22Rv1 (cell line): ENCODE data around the gene ABHD15.

Experiments used
- H3K27ac ChIP-seq: fragments of 450-650 bp; 2 replicates; pipeline ENCODE4 v1.5.1; 2017
- CTCF ChIP-seq: fragments of 450-650 bp; IDR thresholded peaks from 2 replicates; pipeline ENCODE4 v1.5.1; 2017; ENCODE audit warnings: mild to moderate bottlenecking
- ZFX ChIP-seq: fragments of 450-650 bp; IDR thresholded peaks from 2 replicates; pipeline ENCODE4 v1.6.1; 2017; ENCODE audit warnings: antibody characterized with exemption, borderline replicate concordance

Gene ABHD15

GRCh38 chr17:29577385-29578211 lies 10.8 kb upstream of the ABHD15 start:
- no peak overlapping the region for H3K27ac ChIP-seq
- TF ChIP-seq ZFX (no peak), CTCF (no peak)

- no peak for TF ChIP-seq ZFX
- TF ChIP-seq CTCF, result no peak
- no peak overlapping the region for H3K27ac ChIP-seq
Measured at GRCh38 chr17:29577001-29577370, 10.1 kb upstream of the ABHD15 start.

GRCh38 chr17:29576214-29577000 lies 9.6 kb upstream of the ABHD15 start:
- TF ChIP-seq ZFX (no peak), CTCF (no peak)
- no peak overlapping the region for H3K27ac ChIP-seq

- H3K27ac ChIP-seq, result peak overlapping the region; percentile 60
- TF ChIP-seq ZFX (no peak), CTCF (no peak)
Measured at GRCh38 chr17:29575511-29576213, 8.8 kb upstream of the ABHD15 start.

- TF ChIP-seq CTCF, result no peak
- TF ChIP-seq ZFX, result no peak
- peak overlapping the region; percentile 60 for H3K27ac ChIP-seq
Measured at GRCh38 chr17:29574732-29575510, 8.1 kb upstream of the ABHD15 start.

- TF ChIP-seq CTCF (no peak), ZFX (no peak)
- H3K27ac ChIP-seq, result peak overlapping the region; percentile 60
Measured at GRCh38 chr17:29573871-29574731, 7.3 kb upstream of the ABHD15 start.
